GM21367 (cell line): ENCODE data around the gene ACOXL.
A peak's percentile ranks its signal among the peaks of the same experiment; 100 is the strongest.
"Not testable (repeated sequence)": the region's sequence is repeated elsewhere in the genome, so short reads cannot be mapped to it uniquely, and the experiment has no call there.

ENCODE experiments used
- ATAC-seq: cut with Tn5 transposase; IDR thresholded peaks from one replicate; pipeline ENCODE4 v1.9.1; 2021; ENCODE audit not compliant: unreplicated experiment

ACOXL gene

DNA sequence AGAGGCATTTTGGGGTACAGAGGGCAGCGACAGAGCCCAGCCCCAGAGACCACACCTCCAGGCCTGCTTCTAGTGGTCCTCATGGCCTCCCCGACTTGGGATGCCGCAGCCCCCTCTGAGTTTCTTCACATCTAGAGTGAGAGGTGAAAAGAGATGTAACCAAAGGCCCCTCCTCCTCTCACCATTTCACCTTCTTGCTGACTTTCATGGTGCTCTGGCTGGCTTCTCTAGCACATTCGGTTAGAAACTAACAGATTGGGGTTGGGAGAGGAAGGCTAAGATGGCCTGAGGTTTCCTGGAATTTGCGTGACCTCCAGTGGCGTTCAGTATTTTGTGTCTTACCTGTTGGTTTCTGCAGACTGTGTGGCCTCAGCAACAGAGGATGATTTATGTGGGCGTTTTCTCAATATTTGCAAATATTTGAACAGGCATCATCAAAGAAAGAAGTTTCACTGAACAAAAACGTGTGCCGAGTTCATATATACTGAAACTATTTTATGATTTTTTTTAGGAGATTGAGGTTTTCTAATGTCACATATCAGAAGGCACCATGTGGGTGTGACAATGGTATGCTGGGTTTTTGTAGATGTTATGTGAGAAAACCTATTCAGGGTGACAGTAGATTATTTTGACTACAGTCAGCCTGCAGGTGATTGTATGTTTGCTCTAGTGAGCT is 318.5 kb downstream of the ACOXL start:
- no peak for ATAC-seq

DNA sequence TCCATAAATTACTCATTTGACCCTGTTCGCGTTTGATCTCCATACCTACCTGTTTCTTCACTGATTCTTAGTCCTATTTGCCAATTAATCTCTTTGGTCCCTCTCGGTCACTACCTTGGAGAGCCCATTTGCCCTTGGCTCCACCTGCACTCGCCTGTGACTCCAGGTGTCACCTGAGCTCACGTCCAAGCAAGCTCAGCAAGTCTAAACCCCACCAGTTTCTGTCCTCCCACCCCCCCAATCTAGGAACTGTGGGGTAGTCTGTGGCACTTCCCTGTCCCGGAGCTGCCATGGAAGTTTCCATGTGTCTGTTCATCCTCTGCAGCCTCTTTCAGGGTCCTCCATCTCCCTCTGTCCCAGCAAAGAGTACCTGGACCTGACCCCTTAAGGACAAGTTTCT is 320.2 kb downstream of the ACOXL start:
- ATAC-seq: no peak

GRCh38 chr2:111053266-111053665 is 320.9 kb downstream of the ACOXL start:
- no peak for ATAC-seq

DNA sequence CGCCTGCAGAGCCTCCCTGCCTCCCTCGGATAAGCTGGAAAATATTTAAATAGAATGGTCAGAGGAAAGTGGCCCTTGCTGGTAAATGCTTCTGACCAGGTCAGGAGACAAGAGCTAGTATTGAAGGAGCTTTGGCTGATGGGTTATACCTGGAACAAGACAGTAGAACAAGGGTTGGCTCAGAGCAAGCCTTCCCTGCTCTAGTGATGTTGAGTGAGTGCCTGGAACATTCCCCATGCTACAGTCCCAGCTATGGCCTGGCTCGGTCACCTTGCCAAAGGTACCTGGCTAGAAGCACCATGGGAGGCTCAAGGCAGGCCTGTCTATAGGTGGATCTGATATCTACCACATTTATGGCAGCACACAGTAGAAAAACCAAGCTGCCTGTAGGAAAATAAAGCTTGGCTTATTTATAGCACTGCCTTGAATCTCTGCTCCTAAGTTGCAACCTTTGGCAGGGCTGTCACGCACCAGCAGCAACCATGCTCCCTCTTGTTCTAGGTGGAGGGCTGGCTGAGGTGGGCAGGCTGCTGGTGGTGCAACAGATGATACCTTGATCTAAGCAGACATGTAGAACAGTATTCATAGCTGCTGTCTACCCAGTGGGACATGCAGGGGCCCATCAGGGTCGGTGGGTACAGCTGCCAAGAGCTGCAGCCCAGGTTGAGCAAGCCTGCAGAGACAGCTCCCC is 321.6 kb downstream of the ACOXL start:
- ATAC-seq: no peak

GRCh38 chr2:111054791-111055691 is 322.7 kb downstream of the ACOXL start:
- peak; percentile 43 for ATAC-seq

- no peak for ATAC-seq
Measured at GRCh38 chr2:111055735-111056134, 323.4 kb downstream of the ACOXL start.

- no peak for ATAC-seq
Measured at GRCh38 chr2:111057045-111057444, 324.7 kb downstream of the ACOXL start.

GRCh38 chr2:111057721-111058120 is 325.3 kb downstream of the ACOXL start:
- no peak for ATAC-seq

GRCh38 chr2:111058264-111058663 is 325.9 kb downstream of the ACOXL start:
- no peak for ATAC-seq

- ATAC-seq: no peak
Measured at GRCh38 chr2:111061191-111061590, 328.8 kb downstream of the ACOXL start.

DNA sequence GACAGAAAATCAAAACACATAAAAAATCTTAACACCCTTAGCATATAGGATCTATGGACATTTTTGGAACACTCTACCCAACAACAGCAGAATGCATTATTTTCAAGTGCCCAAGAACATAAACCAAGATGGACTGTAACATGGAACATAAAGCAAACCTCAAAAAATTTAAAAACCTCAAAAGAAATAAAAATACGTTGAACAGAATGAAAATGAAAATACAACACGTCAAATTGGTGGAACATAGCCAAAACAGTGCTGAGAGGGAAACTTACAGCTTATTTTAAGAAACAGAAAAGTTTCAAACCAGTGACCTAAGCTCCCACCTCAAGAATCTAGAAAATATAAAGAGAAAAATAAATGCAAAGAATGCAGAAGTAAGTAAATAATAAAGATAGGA is 330.0 kb downstream of the ACOXL start:
- ATAC-seq: no peak

GRCh38 chr2:111066062-111066593 is 333.8 kb downstream of the ACOXL start:
- ATAC-seq: no peak

GRCh38 chr2:111068435-111069058 is 336.2 kb downstream of the ACOXL start:
- no peak for ATAC-seq

GRCh38 chr2:111069722-111070121 is 337.3 kb downstream of the ACOXL start:
- ATAC-seq: no peak

DNA sequence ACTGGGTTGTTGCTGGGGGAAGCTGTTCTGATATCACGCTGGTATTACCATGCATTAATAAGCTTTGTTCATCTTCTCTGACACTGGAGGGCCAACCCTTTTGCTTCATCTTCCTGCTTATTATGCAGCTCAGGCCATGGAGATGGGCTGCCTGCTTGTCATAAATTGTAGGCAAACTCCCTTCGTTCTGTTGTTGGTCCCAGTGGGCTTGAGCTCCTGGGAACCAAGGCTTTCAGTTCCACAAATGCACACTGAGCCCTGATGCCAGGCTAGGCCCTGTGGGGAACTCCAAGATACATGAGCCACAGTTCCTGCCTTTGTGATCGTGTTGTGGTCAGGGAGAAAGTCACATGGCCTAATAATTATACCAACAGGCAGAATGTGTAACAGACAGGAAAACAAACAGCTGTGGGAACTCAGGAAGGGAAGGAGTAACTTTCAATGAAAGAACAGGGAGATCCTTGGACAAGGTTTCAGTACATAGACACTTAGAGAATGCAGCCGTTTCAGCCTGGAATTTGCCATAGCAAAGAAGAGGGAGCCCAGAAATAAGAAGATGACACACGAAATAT is 339.3 kb downstream of the ACOXL start:
- ATAC-seq: no peak

DNA sequence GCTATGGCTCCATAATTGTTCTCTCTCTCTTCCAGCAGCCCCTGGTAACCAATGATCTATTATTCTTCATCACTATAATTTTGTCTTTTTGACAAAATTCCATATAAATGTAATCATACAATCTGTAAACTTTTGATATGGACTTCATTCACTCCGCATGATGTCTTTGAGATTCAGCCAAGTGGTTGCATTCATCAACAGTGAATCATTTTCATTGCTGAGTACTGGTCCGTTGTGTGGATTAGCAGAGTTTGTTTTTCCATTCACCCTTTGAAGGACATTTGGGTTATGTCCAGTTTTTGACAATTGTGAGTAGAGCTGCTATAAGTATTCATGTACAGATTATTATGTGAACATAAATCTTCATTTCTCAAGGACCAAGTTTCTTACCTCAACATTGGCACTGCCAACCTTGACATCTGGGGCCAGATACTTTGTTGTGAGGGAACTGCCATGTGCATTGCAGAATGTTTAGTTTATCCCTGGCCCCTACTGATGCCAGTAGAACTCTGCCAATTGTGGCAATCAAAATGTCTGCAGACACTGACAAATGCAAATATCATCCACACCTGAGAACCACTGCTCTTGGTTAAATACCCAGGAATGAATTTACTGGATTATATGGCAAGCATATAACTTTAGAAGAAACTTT is 340.0 kb downstream of the ACOXL start:
- no peak for ATAC-seq

- not testable (repeated sequence) for ATAC-seq
Measured at GRCh38 chr2:111082659-111083058, 350.3 kb downstream of the ACOXL start.

GRCh38 chr2:111091811-111092211 is 359.4 kb downstream of the ACOXL start:
- no peak for ATAC-seq

DNA sequence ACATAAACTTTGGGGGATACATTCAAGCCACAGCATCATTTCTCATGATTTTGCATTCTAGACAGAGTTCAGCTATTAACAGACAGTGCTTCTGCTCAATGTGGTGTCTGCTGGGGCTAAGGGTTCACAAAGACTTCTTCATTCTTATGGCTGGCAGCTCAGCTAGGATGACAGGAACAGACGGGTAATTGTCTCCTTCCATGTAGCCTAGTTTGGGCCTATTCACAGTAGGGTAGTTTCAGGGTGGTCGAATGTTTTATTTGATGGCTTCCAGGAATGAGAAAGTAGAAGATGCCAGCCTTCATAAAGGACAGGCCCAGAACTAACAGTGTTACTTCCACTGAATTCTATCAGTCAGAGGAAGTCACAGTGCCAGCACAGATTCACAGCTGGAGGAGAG is 362.3 kb downstream of the ACOXL start:
- no peak for ATAC-seq

DNA sequence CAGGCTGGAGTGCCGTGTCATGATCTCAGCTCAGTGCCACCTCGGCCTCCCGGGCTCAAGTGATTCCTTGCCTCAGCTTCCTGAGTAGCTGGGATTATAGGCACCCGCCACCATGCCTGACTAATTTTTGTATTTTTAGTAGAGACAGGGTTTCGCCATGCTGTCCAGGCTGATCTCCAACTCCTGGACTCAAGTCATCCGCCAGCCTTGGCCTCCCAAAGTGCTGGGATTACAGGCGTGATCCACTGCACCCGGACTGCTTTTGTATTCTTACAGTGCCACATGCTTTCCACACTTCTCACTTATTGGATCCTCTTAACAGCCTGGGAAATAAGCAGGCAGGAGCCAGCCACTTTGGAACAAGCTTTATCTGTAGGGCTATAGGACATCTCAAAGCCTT is 363.1 kb downstream of the ACOXL start:
- ATAC-seq: no peak
